Aorta (tissue), 5 donors: Measurements from ENCODE around the gene HIC2. TPM values are rescaled to one million over a fixed set of nuclear protein-coding genes. Genes with fewer than 3 reads are reported as not detected.
"Not testable (repeated sequence)": the region's sequence is repeated elsewhere in the genome, so short reads cannot be mapped to it uniquely, and the experiment has no call there.

ENCODE experiments used
- ATAC-seq: fragments of 200-7000 bp; cut with Tn5 transposase; one replicate; pipeline ENCODE4 v1.9.1; 2022; ENCODE audit warnings: moderate library complexity; ENCODE audit not compliant: low FRiP score
- DNase-seq, 2 donors: peaks; one replicate each; pipeline ENCODE4 v3.0.0-alpha.2; 2020
- H3K27ac ChIP-seq, 2 donors: one replicate each; pipeline ENCODE4 v1.5.1; 2013; ENCODE audit warnings: low read length in 2 of 2, mild to moderate bottlenecking in 2 of 2, moderate library complexity in 2 of 2, control low read depth in 1 of 2, inconsistent platforms in 1 of 2, low read depth in 1 of 2
- H3K27me3 ChIP-seq, 2 donors: one replicate each; pipeline ENCODE4 v1.6.1; 2013; ENCODE audit warnings: control low read depth in 1 of 2, low read length in 1 of 2, mild to moderate bottlenecking in 1 of 2, moderate library complexity in 1 of 2; ENCODE audit not compliant: insufficient read depth in 2 of 2, control insufficient read depth in 1 of 2
- H3K36me3 ChIP-seq, 2 donors: one replicate each; pipeline ENCODE4 v1.6.1; 2013; ENCODE audit warnings: control low read depth in 1 of 2, low read length in 1 of 2, mild to moderate bottlenecking in 1 of 2; ENCODE audit not compliant: insufficient read depth in 2 of 2, control insufficient read depth in 1 of 2
- H3K4me1 ChIP-seq, 2 donors: one replicate each; pipeline ENCODE4 v1.6.1; 2013; ENCODE audit warnings: low read length in 2 of 2, control low read depth in 1 of 2, mild to moderate bottlenecking in 1 of 2, moderate library complexity in 1 of 2; ENCODE audit not compliant: insufficient read depth in 2 of 2, control insufficient read depth in 1 of 2
- H3K4me3 ChIP-seq, 2 donors: one replicate each; pipeline ENCODE4 v1.5.1; 2013; ENCODE audit warnings: low read length in 2 of 2, control low read depth in 1 of 2, mild to moderate bottlenecking in 1 of 2
- H3K9me3 ChIP-seq: one replicate; pipeline ENCODE4 v1.6.1; 2013; ENCODE audit warnings: mild to moderate bottlenecking, low read length; ENCODE audit not compliant: control insufficient read depth
- WGBS, 2 donors: extraction: QIAGEN DNeasy Blood & Tissue Kit; methylation state at CpG; one replicate each; pipeline ENCODE4 v1.1.7; 2013; 5-methylcytosine and 5-hydroxymethylcytosine counted together
- intact Hi-C, 2 donors: fragments of 100-400 bp; cut with DNase I; formaldehyde crosslinking; loops; one replicate each; pipeline versions ENCODE4 v1.14.2 to v1.15.0; 2022
- polyA plus RNA-seq, 2 donors: library from polyadenylated mRNA; stranded (reverse); fragments of 200-250 nt; gene quantifications; one replicate each; pipeline ENCODE4 v1.2.3, GENCODE V29; 2013
- total RNA-seq, 2 donors: library from RNA; stranded (reverse); fragmentation: NEBNext Ultra II Directional; extraction: Animal tissue kit (Norgen Biotek cat#: 25700); gene quantifications; one replicate each; pipeline ENCODE4 v1.2.1, GENCODE V29; 2021
- donor health status: healthy with polysubstance abuse.
- donor health status: Bipolar disorder and iron deficiency.
- donor health status: DM: no; HTN: no; CAD: no.
- donor health status: DM: no; HTN: no; CAD: no.
- donor health status: DM: yes; HTN: yes; CAD: no.

HIC2 gene
- total and polyA plus RNA-seq, 4 donors = 0.38 to 5.4 (median 2.9) TPM

DNA sequence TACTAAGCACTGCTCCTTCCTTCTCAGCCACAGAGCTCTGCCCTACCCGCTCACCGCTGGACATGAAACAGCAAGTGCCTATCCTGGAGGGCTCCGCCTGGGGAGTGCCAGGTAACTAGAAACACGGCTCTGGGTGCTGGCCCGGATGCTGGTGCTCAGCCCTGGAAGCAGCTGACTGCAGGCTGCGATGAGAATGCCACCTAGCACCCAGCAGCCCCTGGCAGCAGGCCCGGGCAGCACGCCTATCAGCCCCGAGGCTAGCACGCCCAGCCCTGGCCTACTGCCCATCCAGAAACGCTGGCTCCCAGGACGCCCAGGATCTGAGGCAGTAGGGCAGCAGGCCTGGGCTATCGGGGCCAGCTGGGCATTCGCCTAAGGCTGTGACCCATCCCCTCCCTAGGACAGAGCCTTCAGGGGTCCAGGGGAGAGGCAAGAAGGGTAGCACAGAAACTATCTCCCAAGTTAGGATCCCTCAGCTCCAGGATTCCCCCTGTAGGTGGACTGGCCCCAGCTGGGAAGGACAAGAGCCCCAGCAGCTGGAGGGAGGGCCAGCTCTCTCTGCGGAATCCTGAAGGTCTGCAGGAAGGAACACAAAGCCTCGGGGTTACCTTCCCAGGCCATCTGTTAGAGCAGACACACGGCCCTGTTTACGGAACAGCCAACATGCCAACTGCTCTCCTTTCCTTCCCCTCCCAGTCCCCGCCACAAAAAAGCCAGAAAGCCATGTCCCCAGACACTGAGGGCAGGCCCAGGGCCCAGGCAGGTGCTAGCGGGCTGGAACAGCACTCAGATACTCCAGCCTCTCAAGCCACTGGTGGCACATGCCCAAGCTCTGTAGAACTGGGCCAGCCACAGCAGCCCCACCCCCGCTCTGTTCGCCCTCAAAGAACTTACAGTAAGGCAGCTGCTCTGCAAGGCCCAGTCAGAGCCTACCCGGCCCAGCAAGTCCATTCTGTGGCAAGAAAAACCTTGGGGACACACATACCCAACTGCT, 76.9 kb downstream of the HIC2 start:
- peak; percentile 49 for ATAC-seq
- not testable (repeated sequence) for H3K9me3 ChIP-seq

DNA sequence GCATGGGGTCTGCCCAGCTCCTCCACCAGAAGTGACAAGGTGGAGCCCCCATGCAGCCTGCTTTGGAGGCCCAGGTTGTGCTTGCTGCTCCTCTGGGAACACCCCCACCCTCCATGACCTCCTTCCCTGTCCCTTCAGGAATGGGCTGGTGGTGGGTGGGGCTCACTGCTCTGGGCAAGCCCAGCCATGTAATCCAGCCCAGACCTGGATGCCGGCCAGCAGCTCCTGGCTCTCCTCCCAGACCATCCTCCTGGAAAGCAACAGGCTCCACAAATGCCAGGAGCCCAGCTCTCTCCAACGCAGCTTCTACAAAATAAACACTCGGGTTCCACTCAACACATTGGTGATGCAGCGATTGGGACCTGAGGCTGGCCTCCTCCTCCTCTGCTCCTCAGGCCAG, 80.8 kb downstream of the HIC2 start:
- whole genome bisulfite sequencing, 2 donors = no CpG with 5 or more reads among the region's 4 CpGs
- intact Hi-C loops = not testable (repeated sequence)

More for the DNA sequence above, 76.9 kb downstream of the HIC2 start:
- H3K27me3 ChIP-seq, H3K4me3 ChIP-seq, H3K36me3 ChIP-seq, H3K27ac ChIP-seq, intact Hi-C loops, H3K4me1 ChIP-seq, DNase-seq: not testable (repeated sequence)
- no CpG with 5 or more reads among the region's 23 CpGs for WGBS, 2 donors

GRCh38 chr22:21498489-21498888, 81.3 kb downstream of the HIC2 start:
- H3K4me3 ChIP-seq, H3K9me3 ChIP-seq, H3K36me3 ChIP-seq, H3K27me3 ChIP-seq, intact Hi-C loops, H3K4me1 ChIP-seq, H3K27ac ChIP-seq, DNase-seq: not testable (repeated sequence)
- peak; percentile 55 for ATAC-seq
- no CpG with 5 or more reads among the region's 7 CpGs for WGBS, 2 donors

More for the DNA sequence above, 80.8 kb downstream of the HIC2 start:
- H3K4me1 ChIP-seq, H3K36me3 ChIP-seq, H3K27ac ChIP-seq, H3K9me3 ChIP-seq, H3K4me3 ChIP-seq, DNase-seq, H3K27me3 ChIP-seq: not testable (repeated sequence)
- ATAC-seq = peak; percentile 86

- H3K4me3 ChIP-seq, H3K27ac ChIP-seq, H3K36me3 ChIP-seq, ATAC-seq, intact Hi-C loops, DNase-seq, H3K27me3 ChIP-seq, H3K4me1 ChIP-seq, H3K9me3 ChIP-seq: not testable (repeated sequence)
- WGBS, 2 donors = no CpG with 5 or more reads among the region's 16 CpGs
These were observed 82.7 kb downstream of the HIC2 start for GRCh38 chr22:21499623-21500506.

Other genes with a start within 250 kb of the HIC2 start
- gene RIMBP3B, start 33.6 kb upstream of the HIC2 start, total RNA-seq = under 1 TPM in 1 of 2 donors, not detected in 1; 0.66 TPM
- not detected for gene RIMBP3B, start 33.6 kb upstream of the HIC2 start, polyA plus RNA-seq
- gene TMEM191C, start 50.0 kb downstream of the HIC2 start, total RNA-seq = 1 to 10 TPM in 1 of 2 donors, under 1 TPM in 1; 0.55 to 1.4 TPM
- 1 to 10 TPM in 1 of 2 donors, under 1 TPM in 1; 0.50 to 2.9 TPM for gene TMEM191C, start 50.0 kb downstream of the HIC2 start, polyA plus RNA-seq
- under 1 TPM in 1 of 2 donors, not detected in 1; 0.32 TPM for gene RIMBP3C, start 134.1 kb downstream of the HIC2 start, total RNA-seq
- gene RIMBP3C, start 134.1 kb downstream of the HIC2 start, polyA plus RNA-seq = not detected
- gene UBE2L3, start 150.3 kb downstream of the HIC2 start, total RNA-seq = 10 to 100 TPM; 34.1 to 39.4 TPM
- 10 to 100 TPM; 42.6 to 54.5 TPM for gene UBE2L3, start 150.3 kb downstream of the HIC2 start, polyA plus RNA-seq
- gene YDJC, start 212.7 kb downstream of the HIC2 start, total RNA-seq = 10 to 100 TPM in 1 of 2 donors, 1 to 10 TPM in 1; 9.0 to 10.2 TPM
- 10 to 100 TPM; 11.8 to 12.0 TPM for gene YDJC, start 212.7 kb downstream of the HIC2 start, polyA plus RNA-seq
- 1 to 10 TPM; 1.0 to 1.8 TPM for gene CCDC116, start 215.4 kb downstream of the HIC2 start, total RNA-seq
- gene CCDC116, start 215.4 kb downstream of the HIC2 start, polyA plus RNA-seq = 1 to 10 TPM in 1 of 2 donors, not detected in 1; 2.5 TPM
- gene SDF2L1, start 224.9 kb downstream of the HIC2 start, total RNA-seq = 10 to 100 TPM; 24.8 to 38.7 TPM
- gene SDF2L1, start 224.9 kb downstream of the HIC2 start, polyA plus RNA-seq = 10 to 100 TPM; 16.7 to 34.7 TPM
- 10 to 100 TPM; 33.2 to 35.4 TPM for gene PPIL2, start 248.6 kb downstream of the HIC2 start, total RNA-seq
- gene PPIL2, start 248.6 kb downstream of the HIC2 start, polyA plus RNA-seq = 10 to 100 TPM in 1 of 2 donors, 1 to 10 TPM in 1; 5.1 to 38.4 TPM